GM19023 (cell line): ENCODE measurements around the gene PDE4D.

ENCODE experiments used
- ATAC-seq: cut with Tn5 transposase; IDR thresholded peaks from one replicate; pipeline ENCODE4 v1.9.1; 2021; ENCODE audit warnings: mild to moderate bottlenecking, moderate library complexity; ENCODE audit not compliant: unreplicated experiment

PDE4D gene

DNA sequence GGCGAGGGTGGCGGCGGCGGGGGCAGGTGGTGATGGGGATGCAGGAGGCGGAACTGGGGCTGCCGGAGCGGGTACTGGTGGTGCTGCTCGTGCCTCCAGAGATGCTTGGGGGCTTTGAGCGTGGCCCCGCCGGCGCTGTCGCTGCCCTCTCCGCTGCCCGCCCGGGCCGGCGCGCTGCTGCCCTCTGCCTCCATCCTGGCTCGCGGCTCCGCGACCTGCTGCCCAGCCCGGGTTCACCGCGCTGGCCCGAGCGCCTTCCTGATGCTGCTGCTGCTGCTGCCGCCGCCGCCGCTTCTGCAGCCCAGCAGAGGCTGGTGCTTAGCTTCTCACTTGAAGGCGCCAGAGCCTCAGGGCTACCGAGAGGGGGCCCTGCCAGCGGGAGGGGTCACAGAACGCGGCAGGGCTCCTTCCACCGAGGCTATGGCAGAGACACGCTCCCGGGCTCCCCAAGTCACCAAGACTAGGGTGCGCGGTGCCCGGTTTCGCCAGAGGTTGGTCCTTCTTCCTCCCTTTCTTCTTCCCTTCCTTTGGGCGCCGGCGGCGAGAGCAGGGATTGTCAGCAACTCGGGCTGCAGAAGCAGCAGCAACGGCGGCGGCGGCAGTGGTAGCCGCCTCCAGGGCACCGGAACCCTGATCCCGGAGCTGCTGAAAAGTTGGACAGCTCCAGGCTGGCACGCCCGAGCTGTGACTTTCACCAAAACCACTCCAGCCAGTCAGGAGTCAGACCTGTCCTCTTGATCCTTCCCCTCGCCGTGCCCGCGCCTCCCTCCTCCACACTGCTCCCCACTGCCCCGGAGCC is at the start of gene PDE4D:
Gene PDE4D, minus strand, starts transcription at position 298 of the 799 bp plus-strand sequence.
- ATAC-seq = no peak

DNA sequence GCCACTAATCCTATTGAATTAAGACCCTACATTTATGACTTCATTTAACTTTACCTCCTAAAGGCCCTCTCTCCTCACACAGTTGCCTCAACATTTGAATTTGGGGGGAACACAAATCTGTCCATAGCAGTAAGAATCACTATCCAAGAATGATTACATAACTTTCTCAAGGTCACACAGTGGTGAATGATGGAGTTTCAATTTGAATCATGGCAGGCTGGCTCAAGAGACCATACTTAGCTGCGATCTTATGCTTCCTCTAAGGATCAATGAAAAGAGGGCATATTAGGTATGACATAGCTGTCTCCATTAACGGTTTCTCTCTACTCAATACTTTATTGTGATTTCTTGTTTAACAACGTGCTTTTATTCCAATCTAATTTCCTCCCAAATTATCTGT is 44.1 kb upstream of the PDE4D start:
- ATAC-seq = no peak

DNA sequence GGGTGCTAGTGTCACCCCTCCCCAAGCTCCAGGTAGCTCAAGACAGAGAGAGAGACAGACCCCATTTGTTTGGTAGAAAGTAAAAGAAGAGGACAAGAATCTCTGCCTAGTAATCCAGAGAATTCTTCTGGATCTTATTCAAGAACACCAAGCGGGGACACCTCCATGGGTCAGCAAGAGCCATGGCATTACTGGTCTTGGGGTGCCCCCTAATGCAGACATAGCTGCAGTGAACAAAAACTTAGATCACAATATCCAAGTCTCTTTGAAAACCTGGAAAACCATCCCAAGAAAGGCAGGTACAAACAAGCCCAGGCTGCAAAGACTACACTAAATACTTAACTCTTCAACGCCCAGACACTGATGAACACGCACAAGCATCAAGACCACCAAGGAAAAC is 29.9 kb upstream of the PDE4D start:
- no peak for ATAC-seq

DNA sequence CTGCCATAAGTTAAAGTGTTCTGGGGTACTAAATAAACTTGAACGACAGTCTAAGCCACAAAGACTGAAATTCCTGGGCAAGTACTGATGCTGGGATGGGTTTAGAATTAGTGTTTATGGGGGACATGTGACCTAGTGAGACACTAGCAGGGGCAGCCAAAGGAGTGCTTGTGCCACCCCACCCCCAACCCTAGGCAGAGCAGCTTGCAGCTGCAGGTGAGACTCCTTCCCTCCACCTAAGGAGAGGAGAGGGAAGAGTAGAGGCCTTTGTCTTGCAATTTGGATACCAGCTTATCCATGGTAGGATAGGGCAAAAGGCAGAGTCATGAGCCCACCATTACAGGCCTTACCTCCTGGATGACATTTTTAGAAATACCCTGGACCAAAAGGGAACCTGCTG is 28.7 kb upstream of the PDE4D start:
- ATAC-seq = no peak

DNA sequence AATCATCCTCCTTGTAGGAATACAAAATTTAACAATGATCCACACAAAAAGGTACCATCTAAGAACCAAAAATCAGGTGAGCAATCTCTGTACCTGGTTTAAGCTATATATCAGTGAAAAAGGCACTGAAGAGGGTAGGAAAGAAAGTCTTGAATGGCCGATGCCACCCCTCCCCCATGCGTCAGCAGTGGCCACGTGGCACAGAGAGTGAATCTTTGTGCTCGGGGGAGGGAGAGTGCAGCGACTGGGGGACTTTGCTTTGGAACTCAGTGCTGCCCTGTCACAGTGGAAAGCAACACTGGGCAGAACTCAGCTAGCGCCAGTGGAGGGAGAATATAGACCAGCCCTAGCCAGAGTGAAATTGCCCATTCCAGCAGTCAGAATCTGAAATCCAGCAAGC is 28.3 kb upstream of the PDE4D start:
- ATAC-seq = no peak

DNA sequence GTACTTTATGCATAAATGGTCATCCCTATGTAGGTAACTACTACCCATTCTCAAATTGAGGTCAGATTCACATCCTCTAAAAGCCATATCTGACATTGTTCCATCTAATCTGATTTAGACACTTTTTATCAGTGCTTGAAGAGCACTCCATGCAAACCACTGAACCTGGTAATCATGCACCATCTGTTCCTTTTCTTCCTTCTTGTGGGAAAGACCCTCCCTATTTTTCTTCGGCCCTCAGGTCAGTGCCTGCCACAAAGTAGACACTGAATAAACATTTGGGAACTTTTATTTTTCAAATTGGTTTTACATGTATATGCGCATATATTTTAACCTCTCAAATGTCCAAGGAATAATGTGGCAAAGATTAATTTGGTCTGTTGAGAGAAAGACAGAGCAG is 26.0 kb upstream of the PDE4D start:
- no peak for ATAC-seq

DNA sequence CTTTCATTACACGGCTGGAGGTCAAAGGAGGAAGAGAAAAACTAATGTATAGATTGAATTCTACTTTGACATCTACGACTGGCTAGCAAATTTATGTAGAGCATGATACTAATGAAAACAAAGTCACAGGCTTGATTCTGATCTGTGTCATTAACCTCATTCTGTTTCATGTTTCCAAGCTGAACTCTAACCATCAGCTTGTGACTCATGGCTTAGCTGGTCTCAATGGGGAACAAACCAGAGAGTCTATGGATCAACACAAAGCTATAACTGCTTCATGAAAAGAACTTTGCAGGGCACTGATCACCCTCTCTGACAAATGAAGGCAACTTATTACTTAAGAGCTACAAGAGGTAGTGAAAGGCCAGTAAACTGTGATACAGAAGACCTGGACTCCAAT is 23.6 kb upstream of the PDE4D start:
- no peak for ATAC-seq

DNA sequence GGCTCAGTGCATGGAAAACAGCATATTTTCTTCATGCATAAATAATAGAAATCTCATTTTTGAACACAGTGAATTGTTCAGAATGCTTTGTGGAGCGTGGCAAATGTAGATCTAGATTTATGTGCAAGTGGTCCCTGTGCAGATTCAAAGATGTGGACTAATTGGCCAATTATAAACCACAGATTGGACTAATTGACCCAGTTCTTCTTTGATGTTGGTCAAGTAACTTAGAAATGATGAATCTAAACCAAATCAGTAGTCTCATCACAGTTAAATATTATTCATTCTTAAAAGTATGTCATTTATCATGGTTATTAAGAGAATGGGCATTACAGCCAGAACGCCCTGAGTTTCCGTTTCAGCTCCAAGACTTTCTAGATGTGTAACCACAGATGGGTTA is 11.7 kb upstream of the PDE4D start:
- no peak for ATAC-seq

DNA sequence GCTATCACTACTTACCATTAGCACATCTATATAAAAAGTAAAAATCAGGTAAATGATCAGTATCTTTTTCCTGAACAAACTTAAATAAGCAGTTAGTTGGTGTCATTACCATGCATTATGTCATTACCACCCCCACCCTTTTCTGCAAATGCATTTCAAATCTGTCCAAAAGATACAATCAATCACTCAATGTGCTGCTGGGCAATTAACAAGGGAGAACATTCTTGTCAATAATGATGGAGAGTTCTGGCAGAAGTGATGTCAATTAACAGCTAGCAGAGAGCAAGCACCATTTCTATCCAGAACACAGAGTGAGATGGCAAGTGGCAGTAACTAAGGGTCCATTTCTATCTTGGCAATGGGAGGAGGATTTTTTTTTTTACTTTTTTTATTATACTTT is 3.5 kb upstream of the PDE4D start:
- ATAC-seq = no peak

DNA sequence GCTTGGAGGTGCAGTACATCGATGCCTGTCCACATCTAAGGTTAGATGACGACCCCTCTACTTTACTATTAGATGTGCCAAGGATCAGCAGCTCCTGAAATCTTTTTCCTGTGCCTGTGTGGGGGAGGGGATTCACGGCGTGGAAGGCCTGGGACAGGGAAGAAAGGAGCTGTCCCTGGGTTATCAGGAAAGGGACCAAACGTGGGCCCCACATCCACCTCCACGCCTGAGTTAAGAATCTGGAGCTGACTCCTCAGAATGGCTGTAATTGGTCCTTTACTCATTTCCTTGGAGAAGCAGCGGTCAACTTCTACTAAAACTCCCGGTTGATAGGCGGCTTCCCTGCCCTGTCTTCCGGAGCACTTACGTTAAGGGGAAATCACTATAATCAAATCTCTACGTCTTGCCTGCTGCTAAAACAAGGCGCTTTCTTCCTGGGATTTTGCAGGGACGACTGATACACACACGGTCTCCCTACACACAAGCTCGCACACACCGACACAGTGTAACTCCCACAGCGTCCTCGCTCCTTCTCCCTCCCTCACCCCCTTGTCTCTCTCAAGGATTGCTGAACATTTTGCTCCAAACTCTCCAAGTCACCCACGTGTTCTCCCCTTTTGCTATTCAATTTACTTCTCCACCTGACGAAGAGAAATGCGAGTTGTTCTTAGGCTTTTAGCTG is 1.4 kb downstream of the PDE4D start:
- ATAC-seq = no peak

DNA sequence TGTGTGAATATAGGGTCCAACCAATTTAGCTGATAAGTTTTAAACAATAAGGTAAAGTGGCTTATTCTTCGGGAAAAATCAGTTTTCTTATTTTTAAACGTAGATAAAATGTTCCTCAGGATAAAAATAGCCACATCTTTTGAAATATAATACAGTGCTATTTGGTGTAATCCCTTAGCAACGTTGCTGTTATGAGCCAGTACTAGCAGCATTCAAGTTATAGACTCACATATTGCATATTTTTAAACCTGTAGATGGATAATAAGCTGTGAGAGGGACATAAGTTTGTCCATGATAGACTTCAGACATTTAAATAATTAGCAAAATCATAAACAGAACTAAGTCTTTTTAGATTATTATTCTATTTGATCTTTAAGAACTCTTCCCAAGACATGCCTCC is 6.3 kb downstream of the PDE4D start:
- no peak for ATAC-seq

DNA sequence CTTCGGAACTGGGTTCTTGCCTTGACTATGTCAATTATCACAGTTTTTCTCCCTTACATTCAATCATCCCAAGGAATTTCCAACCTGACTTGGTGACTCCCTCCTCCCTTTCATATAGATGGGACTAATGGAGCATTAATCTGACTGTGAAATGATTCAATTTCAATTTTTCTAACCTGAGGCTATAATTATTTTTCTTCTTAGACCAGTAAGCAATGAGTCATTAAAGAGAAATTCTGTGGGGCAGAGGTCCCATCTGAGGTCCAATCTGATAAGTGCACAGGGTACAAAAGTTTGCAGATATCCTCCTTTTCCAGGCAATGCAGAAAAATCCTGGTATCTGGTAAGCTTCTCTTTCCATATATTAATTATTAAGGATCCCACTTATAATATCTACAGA is 18.9 kb downstream of the PDE4D start:
- no peak for ATAC-seq

DNA sequence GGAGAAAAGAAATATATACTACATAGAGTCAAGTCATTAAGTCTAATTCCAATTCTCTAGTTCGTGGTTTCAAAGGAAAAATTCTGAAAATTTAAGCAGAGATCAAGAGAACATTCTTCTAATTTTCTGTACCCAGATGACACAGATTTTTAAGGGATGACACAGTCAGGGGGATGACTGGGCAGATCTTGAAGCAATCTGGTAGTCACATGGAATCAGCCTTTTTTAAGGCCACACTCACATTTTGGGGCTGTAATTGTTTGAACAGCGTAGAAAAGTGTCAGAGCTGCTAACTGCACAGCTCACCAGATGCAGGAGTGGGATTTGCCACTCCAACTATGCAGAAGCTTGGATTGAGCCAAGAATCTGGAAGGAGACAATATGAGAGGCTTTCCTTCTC is 20.4 kb downstream of the PDE4D start:
- no peak for ATAC-seq

DNA sequence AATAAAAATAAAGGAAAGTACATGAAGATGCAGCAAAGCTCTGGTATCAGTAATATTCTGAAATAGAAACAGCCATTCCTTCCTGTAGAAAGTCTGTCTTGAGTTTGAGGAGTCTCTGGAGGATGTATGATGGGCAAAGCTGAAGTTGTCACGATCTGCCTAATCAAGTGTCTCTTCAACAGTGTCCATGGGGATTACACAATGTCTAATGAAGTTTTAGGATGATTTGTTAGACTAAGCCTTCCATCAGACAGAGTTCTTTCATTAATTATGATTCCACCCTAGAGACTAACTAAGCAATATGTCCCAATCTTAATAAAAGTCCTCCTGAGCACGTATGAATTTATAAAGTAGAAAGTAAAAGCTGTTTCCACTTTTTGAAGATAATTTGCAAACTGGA is 26.9 kb downstream of the PDE4D start:
- no peak for ATAC-seq

DNA sequence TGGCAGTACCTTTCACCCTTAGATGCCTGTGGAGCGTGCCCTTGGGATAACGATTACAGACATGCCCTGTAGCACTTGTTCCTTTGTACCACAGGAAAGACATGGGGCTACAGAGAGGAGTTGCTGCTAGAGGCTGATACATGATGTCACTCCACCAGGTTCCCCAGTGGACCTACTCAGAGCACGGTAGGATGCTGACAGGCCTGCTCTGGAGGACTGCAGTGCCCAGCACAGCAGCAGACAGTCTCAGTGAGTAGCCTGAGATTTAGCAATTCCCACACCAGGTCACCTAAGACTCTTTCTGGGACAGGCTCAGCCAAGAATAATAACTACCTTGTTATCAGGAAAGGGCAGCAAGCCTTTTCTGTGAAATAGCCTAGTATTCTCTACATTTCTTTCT is 28.8 kb downstream of the PDE4D start:
- no peak for ATAC-seq

DNA sequence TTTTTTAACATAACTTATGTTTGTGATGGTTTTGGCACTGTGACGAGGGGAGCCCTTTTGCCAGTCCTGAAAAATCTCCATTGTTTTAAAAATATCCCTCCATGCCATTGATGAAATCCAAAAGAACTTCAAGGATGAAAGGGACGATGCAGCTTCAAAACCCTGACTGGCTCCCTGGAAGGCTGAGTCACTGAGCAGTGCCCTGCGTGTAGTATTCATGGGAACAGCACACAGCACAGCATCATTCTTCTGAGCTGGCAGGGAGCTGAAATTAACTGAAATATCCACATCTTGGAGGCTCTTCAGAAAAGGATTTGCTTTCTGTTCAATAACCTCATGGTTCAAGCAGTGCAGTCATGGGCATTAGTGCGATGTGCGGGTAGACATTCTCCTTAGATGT is 29.7 kb downstream of the PDE4D start:
- ATAC-seq = no peak

DNA sequence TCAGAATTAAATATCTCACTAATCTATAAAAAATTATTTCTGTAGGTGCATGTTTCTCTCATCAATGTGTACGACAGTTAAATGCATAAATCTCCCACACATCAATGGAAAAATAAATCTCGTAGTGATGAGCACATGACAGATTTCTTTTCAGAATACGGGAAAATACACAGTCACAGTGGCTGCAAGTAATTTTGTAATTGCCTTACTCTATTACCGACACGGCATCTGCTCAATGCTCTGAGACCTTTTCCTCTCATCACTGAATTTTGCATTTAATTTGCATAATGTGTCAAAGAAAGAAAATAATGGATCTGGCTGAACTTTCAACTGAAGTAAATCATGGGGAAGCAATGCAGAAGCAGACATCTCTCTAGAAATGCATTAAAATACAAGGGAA is 37.2 kb downstream of the PDE4D start:
- ATAC-seq = no peak

DNA sequence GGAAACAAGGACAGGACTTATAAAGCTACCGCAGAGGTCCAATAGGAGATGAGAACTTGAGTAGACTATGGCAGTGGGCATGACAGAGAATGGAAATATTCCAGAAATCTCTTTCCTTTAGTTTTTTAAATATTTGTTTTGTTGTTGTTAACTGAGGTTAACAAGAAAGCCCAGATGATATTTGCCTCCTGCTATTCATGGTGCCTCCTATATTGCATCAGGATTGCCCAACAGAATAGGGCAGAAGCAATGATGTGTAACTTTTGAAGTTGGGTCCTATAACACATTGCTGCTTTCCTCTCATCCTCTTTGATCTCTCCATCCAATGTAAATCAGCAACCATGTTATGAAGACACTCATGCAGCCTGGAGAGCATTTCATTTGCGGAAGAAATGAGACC is 42.8 kb downstream of the PDE4D start:
- ATAC-seq = no peak

DNA sequence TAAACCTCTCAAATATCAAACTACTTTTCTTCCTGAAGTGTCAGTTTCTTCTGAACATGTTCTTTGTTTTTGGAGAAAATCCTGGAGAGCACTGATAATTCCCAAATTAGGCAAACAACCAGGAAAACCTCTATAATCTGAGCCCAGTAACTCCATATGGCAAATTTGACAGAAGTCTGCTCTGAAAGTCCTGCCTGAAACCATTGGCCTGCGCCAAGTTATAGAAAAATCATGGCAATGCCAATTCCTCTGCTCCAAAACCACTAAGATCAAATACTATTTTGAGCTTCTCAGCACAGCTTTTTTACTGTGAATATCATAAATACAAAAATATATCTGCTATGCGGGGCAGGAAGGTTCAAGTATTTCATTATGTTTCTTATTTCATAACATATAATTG is 45.9 kb downstream of the PDE4D start:
- no peak for ATAC-seq

DNA sequence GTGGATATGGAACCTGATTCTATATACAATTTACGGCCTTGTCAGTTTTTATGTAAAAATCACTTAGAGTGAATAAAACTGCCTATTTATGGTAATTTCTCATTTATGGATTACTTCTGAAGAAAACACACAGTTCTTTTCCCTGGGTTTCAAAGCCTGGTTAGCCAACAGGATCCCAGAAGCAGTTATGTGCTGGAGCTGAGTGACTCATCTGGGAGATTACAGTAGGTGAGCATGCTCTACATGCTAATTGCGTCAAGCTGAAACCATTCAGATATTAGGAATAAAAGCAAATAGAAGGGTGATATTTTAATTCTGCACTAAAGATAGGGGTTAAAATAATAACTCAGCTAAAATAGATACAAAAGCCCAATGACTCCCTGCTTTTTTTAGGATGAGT is 47.8 kb downstream of the PDE4D start:
- no peak for ATAC-seq

DNA sequence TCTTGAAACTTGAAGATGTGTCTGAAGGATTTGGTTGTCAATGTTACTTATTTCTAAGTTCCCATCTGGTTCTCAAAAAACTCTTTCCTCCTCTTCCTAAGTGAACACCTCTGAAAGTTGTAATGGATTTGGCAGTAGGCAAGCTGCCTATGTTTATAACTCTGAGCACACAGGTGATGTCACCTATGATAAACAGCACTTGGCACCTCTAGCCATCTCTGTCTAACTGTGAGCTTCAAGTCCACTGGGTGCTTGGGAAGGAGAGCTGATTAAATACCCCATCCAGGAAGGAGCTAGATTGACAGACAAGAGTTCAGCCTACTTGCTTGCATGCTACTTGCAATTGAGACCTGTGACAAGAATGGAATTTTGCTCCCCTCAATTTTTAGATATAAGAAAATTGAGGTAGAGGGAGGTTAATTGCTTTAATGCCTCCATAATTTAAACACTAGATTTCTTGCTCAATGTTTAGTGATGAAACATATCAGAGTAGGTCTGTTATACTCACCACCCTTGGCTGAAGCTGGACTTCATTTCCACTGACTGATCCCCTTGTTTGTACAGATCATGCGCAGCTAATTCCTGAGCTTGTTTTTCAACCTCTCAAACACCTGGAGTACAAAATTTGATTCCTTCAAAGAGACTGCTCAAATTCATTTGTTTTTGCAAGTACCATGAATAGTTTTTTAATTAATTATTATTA is 49.9 kb downstream of the PDE4D start:
- no peak for ATAC-seq

DNA sequence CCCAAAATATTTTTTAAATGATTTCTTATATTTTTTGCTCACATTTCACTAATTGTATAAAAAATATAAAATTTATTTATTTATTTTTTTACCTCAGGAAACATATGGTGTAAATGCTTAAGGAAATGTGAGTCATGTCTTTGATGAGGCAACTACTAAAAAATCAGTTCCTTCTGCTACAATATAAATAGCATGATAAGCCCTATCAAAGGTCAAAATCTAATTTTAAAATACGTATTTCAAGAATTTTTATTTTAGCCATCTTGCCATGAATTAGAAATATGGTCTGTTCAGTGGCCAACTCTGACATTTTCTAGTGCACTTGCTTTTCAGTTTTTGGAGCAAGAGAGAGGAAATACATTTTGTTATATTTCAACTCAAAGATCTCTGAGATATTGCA is 50.5 kb downstream of the PDE4D start:
- no peak for ATAC-seq
